GM20431 (cell line): ENCODE measurements around the gene PTPRO.

Experiments
- in situ Hi-C: fragments of 300-500 bp; cut with MseI, MboI; formaldehyde crosslinking; loops from one replicate; pipeline ENCODE4 v1.15.0; 2020; ENCODE audit warnings: low sequenced_read_pairs; ENCODE audit not compliant: unreplicated experiment

PTPRO gene

GRCh38 chr12:15505616-15506015 lies 183.3 kb downstream of the PTPRO start:
- in situ Hi-C loops = loop anchor here (25.0 kb wide), 1 partner anchor 218 kb away; no protein-coding TSS in a partner anchor

GRCh38 chr12:15515010-15515409 lies 192.7 kb downstream of the PTPRO start:
- in situ Hi-C loops = loop anchor here (25.0 kb wide), 1 partner anchor 228 kb away; no protein-coding TSS in a partner anchor

GRCh38 chr12:15520083-15520482 lies 197.8 kb downstream of the PTPRO start:
- in situ Hi-C loops = loop anchor here (25.0 kb wide), 1 partner anchor 233 kb away; no protein-coding TSS in a partner anchor

GRCh38 chr12:15520844-15521243 lies 198.5 kb downstream of the PTPRO start:
- in situ Hi-C loops = loop anchor here (25.0 kb wide), 1 partner anchor 234 kb away; no protein-coding TSS in a partner anchor

GRCh38 chr12:15522574-15523187 lies 200.4 kb downstream of the PTPRO start:
- in situ Hi-C loops = loop anchor here (25.0 kb wide), 1 partner anchor 235 kb away; no protein-coding TSS in a partner anchor

GRCh38 chr12:15525441-15525840 lies 203.1 kb downstream of the PTPRO start:
- in situ Hi-C loops = no loop called here

- in situ Hi-C loops = no loop called here
Observed at GRCh38 chr12:15526033-15526432, 203.7 kb downstream of the PTPRO start.

GRCh38 chr12:15527201-15528080 lies 205.1 kb downstream of the PTPRO start:
- in situ Hi-C loops = no loop called here

- in situ Hi-C loops = no loop called here
Observed at GRCh38 chr12:15528666-15529065, 206.4 kb downstream of the PTPRO start.

GRCh38 chr12:15530361-15530760 lies 208.1 kb downstream of the PTPRO start:
- in situ Hi-C loops = loop anchor here (5.0 kb wide), 1 partner anchor 57 kb away; no protein-coding TSS in a partner anchor

GRCh38 chr12:15532364-15532977 lies 210.2 kb downstream of the PTPRO start:
- in situ Hi-C loops = loop anchor here (5.0 kb wide), 1 partner anchor 55 kb away; no protein-coding TSS in a partner anchor

- in situ Hi-C loops = loop anchor here (5.0 kb wide), 1 partner anchor 53 kb away; no protein-coding TSS in a partner anchor
Observed at GRCh38 chr12:15534322-15534721, 212.0 kb downstream of the PTPRO start.

- in situ Hi-C loops = loop anchor here (5.0 kb wide), 1 partner anchor 52 kb away; no protein-coding TSS in a partner anchor
Observed at GRCh38 chr12:15534874-15535273, 212.6 kb downstream of the PTPRO start.

- in situ Hi-C loops = no loop called here
Observed at GRCh38 chr12:15535352-15535781, 213.1 kb downstream of the PTPRO start.

- in situ Hi-C loops = no loop called here
Observed at GRCh38 chr12:15536446-15536845, 214.1 kb downstream of the PTPRO start.

- in situ Hi-C loops = no loop called here
Observed at GRCh38 chr12:15538881-15539280, 216.6 kb downstream of the PTPRO start.

- in situ Hi-C loops = no loop called here
Observed at GRCh38 chr12:15540005-15540404, 217.7 kb downstream of the PTPRO start.

- in situ Hi-C loops = no loop called here
Observed at GRCh38 chr12:15540469-15540872, 218.2 kb downstream of the PTPRO start.

- in situ Hi-C loops = no loop called here
Observed at GRCh38 chr12:15541996-15542631, 219.8 kb downstream of the PTPRO start.

GRCh38 chr12:15543347-15543746 lies 221.0 kb downstream of the PTPRO start:
- in situ Hi-C loops = no loop called here
